Prostate gland (tissue), 2 donors: ENCODE data around the gene FLOT2.

Experiments
- CTCF ChIP-seq, 4 experiments: fragments of 200-600 bp in 2 of 4; fragments of 450-650 bp in 2 of 4; sonication (generic) in 2 of 4; IDR thresholded peaks; 1 replicate in 3 of 4; 2 replicates in 1 of 4; pipeline ENCODE4 v1.5.1; 2016 to 2019; ENCODE audit warnings: antibody characterized with exemption in 4 of 4, mild to moderate bottlenecking in 2 of 4, moderate library complexity in 2 of 4
- POLR2A ChIP-seq: fragments of 450-650 bp; IDR thresholded peaks from one replicate; pipeline ENCODE4 v1.6.1; 2016; ENCODE audit warnings: antibody characterized with exemption, mild to moderate bottlenecking
- POLR2AphosphoS5 ChIP-seq: sonication (generic); formaldehyde crosslinking; IDR thresholded peaks from one replicate; pipeline ENCODE4 v1.6.1; 2017; ENCODE audit warnings: antibody characterized with exemption

- no peak for TF ChIP-seq CTCF (IDR thresholded peaks at IDR 0.05)
- no peak for TF ChIP-seq POLR2AphosphoS5
- no peak for TF ChIP-seq POLR2A
These were observed 32.3 kb downstream of the FLOT2 start for GRCh38 chr17:28864991-28865849.
